Lung microvascular endothelial cell (primary cell): Measurements from ENCODE around the gene ZNF648. TPM values are rescaled to one million over a fixed set of nuclear protein-coding genes. Genes with fewer than 3 reads are reported as not detected.
"Not testable (repeated sequence)": the region's sequence is repeated elsewhere in the genome, so short reads cannot be mapped to it uniquely, and the experiment has no call there.

Experiments used
- DNase-seq, 2 donors: peaks; one replicate each; pipeline versions ENCODE4 v3.0.0 to v3.0.0-alpha.2; 2010; ENCODE audit warnings: low read depth in 2 of 2
- total RNA-seq: library from RNA; depleted of rRNA; stranded (reverse); fragments of >200 nt; gene quantifications from 2 replicates; pipeline ENCODE4 v1.2.1, GENCODE V29; 2014

Gene ZNF648
- total RNA-seq, 1 donor from 2014 or later: not detected

GRCh38 chr1:182071924-182072323, 10.4 kb upstream of the ZNF648 start:
- DNase-seq: no peak

- DNase-seq: peak; percentile 38 to 52
Measured at GRCh38 chr1:182069028-182069466, 7.5 kb upstream of the ZNF648 start.

GRCh38 chr1:182066934-182067333, 5.4 kb upstream of the ZNF648 start:
- DNase-seq: no peak

GRCh38 chr1:182065126-182065845, 3.8 kb upstream of the ZNF648 start:
- DNase-seq: no peak

GRCh38 chr1:182064611-182065010, 3.1 kb upstream of the ZNF648 start:
- DNase-seq: no peak

GRCh38 chr1:182062223-182062622, 711 bp upstream of the ZNF648 start:
- DNase-seq: no peak

- DNase-seq: no peak
Measured at GRCh38 chr1:182060877-182061276, 635 bp downstream of the ZNF648 start.

- no peak for DNase-seq
Measured at GRCh38 chr1:182059936-182060335, 1.6 kb downstream of the ZNF648 start.

GRCh38 chr1:182056601-182057366, 4.7 kb downstream of the ZNF648 start:
- no peak for DNase-seq

GRCh38 chr1:182054698-182055326, 6.7 kb downstream of the ZNF648 start:
- peak; percentile 41 to 62 for DNase-seq

- no peak for DNase-seq
Measured at GRCh38 chr1:182052355-182052754, 9.2 kb downstream of the ZNF648 start.

GRCh38 chr1:182051938-182052337, 9.6 kb downstream of the ZNF648 start:
- no peak for DNase-seq

- DNase-seq: no peak
Measured at GRCh38 chr1:182050481-182051448, 10.7 kb downstream of the ZNF648 start.

GRCh38 chr1:182048562-182048961, 12.9 kb downstream of the ZNF648 start:
- no peak for DNase-seq

GRCh38 chr1:182046763-182047162, 14.7 kb downstream of the ZNF648 start:
- DNase-seq: no peak

- DNase-seq: not testable (repeated sequence)
Measured at GRCh38 chr1:182045481-182045880, 16.0 kb downstream of the ZNF648 start.

- DNase-seq: no peak
Measured at GRCh38 chr1:182041615-182042014, 19.9 kb downstream of the ZNF648 start.

GRCh38 chr1:182038220-182038619, 23.3 kb downstream of the ZNF648 start:
- DNase-seq: no peak

GRCh38 chr1:182035097-182035770, 26.3 kb downstream of the ZNF648 start:
- DNase-seq: no peak

- no peak for DNase-seq
Measured at GRCh38 chr1:182032251-182032650, 29.3 kb downstream of the ZNF648 start.
